Karpas-422 (cell line): ENCODE measurements around the gene RHBDL3. TPM values are rescaled to one million over a fixed set of nuclear protein-coding genes. Genes with fewer than 3 reads are reported as not detected.

Experiments used
- DNase-seq: peaks from one replicate; pipeline ENCODE4 v3.0.0-alpha.2; 2015
- H2AFZ ChIP-seq: fragments of 200-600 bp; sonication (generic); 2 replicates; pipeline ENCODE4 v1.6.1; 2014; ENCODE audit warnings: antibody characterized with exemption, low read length, mixed read lengths
- H3K27ac ChIP-seq: fragments of 200-600 bp; sonication (generic); 2 replicates; pipeline ENCODE4 v1.5.1; 2014; ENCODE audit warnings: mild to moderate bottlenecking, low read length, moderate library complexity
- H3K27me3 ChIP-seq: fragments of 200-600 bp; sonication (generic); 2 replicates; pipeline ENCODE4 v1.6.1; 2014; ENCODE audit warnings: low read length, mixed read lengths
- H3K36me3 ChIP-seq: fragments of 200-600 bp; sonication (generic); 2 replicates; pipeline ENCODE4 v1.6.1; 2014; ENCODE audit warnings: low read length, mixed read lengths; ENCODE audit not compliant: insufficient read depth
- H3K4me1 ChIP-seq: fragments of 200-600 bp; sonication (generic); 2 replicates; pipeline ENCODE4 v1.6.1; 2014; ENCODE audit warnings: mild to moderate bottlenecking, low read length, mixed read lengths
- H3K4me2 ChIP-seq: fragments of 200-600 bp; sonication (generic); 2 replicates; pipeline ENCODE4 v1.6.1; 2014; ENCODE audit warnings: low read length, low read depth, mild to moderate bottlenecking; ENCODE audit not compliant: poor library complexity, severe bottlenecking
- H3K4me3 ChIP-seq: fragments of 200-600 bp; sonication (generic); 2 replicates; pipeline ENCODE4 v1.5.1; 2014; ENCODE audit warnings: mild to moderate bottlenecking, antibody characterized with exemption, low read length, mixed read lengths
- H3K79me2 ChIP-seq: fragments of 200-600 bp; sonication (generic); 2 replicates; pipeline ENCODE4 v1.6.1; 2014; ENCODE audit warnings: mild to moderate bottlenecking, low read length, mixed read lengths
- H3K9ac ChIP-seq: fragments of 200-600 bp; sonication (generic); 2 replicates; pipeline ENCODE4 v1.6.0; 2014; ENCODE audit warnings: low read length
- H3K9me2 ChIP-seq: fragments of 200-600 bp; sonication (generic), shearing (Covaris generic); replicated peaks from 2 replicates; pipeline ENCODE4 v1.6.0; 2014; ENCODE audit warnings: mild to moderate bottlenecking, low read length, moderate library complexity; ENCODE audit not compliant: insufficient read depth
- H3K9me3 ChIP-seq: fragments of 300-700, 200-600 bp; sonication (generic); 2 replicates; pipeline ENCODE4 v1.6.1; 2014; ENCODE audit warnings: low read length, mixed read lengths
- H4K20me1 ChIP-seq: fragments of 200-600 bp; sonication (generic); 2 replicates; pipeline ENCODE4 v1.6.1; 2014; ENCODE audit warnings: mild to moderate bottlenecking, antibody characterized with exemption, low read length, low read depth; ENCODE audit not compliant: insufficient read depth
- total RNA-seq: library from RNA; depleted of rRNA; stranded (reverse); fragments of >200 nt; shearing (Covaris generic); gene quantifications from 2 replicates; pipeline ENCODE4 v1.2.3, GENCODE V29; 2014; ENCODE audit warnings: low replicate concordance

RHBDL3 gene
- total RNA-seq, 1 experiment from 2014 or later: not detected

- no peak overlapping the region for H3K4me2 ChIP-seq
- no peak overlapping the region for H3K27ac ChIP-seq
- no peak for DNase-seq
- H3K36me3 ChIP-seq: no peaks in the 10 kb centered on the region
- no peaks in the 10 kb centered on the region for H3K27me3 ChIP-seq
- no peaks in the 10 kb centered on the region for H3K79me2 ChIP-seq
- no peak overlapping the region for H3K4me3 ChIP-seq
- no peaks in the 10 kb centered on the region for H4K20me1 ChIP-seq
- H3K9me2 ChIP-seq: no peaks in the 10 kb centered on the region
- no peak overlapping the region for H2AFZ ChIP-seq
- H3K4me1 ChIP-seq: no peaks in the 10 kb centered on the region
- H3K9me3 ChIP-seq: no peaks in the 10 kb centered on the region
- no peak overlapping the region for H3K9ac ChIP-seq
Observed at GRCh38 chr17:32241640-32242039, 24.0 kb upstream of the RHBDL3 start.

GRCh38 chr17:32249475-32249874, 16.2 kb upstream of the RHBDL3 start:
- no peak overlapping the region for H3K27ac ChIP-seq
- H3K9me3 ChIP-seq: no peaks in the 10 kb centered on the region
- H3K4me2 ChIP-seq: no peak overlapping the region
- H3K4me1 ChIP-seq: no peaks in the 10 kb centered on the region
- H3K9ac ChIP-seq: no peak overlapping the region
- no peak for DNase-seq
- no peaks in the 10 kb centered on the region for H3K36me3 ChIP-seq
- no peaks in the 10 kb centered on the region for H3K79me2 ChIP-seq
- no peak overlapping the region for H2AFZ ChIP-seq
- no peak overlapping the region for H3K4me3 ChIP-seq
- H3K27me3 ChIP-seq: no peaks in the 10 kb centered on the region
- no peaks in the 10 kb centered on the region for H3K9me2 ChIP-seq
- H4K20me1 ChIP-seq: no peaks in the 10 kb centered on the region

GRCh38 chr17:32253117-32253611, 12.5 kb upstream of the RHBDL3 start:
- Histone ChIP-seq H4K20me1 (no peaks in the 10 kb centered on the region), H3K9me3 (no peaks in the 10 kb centered on the region), H3K36me3 (no peaks in the 10 kb centered on the region), H3K9ac (no peak overlapping the region), H3K4me1 (peaks cover 9% of the 10 kb centered on the region), H3K4me3 (no peak overlapping the region), H3K79me2 (no peaks in the 10 kb centered on the region), H3K9me2 (no peaks in the 10 kb centered on the region), H3K4me2 (no peak overlapping the region), H3K27ac (no peak overlapping the region), H3K27me3 (no peaks in the 10 kb centered on the region), H2AFZ (no peak overlapping the region)
- peak; percentile 91 for DNase-seq

GRCh38 chr17:32256012-32256700, 9.5 kb upstream of the RHBDL3 start:
- Histone ChIP-seq H4K20me1 (no peaks in the 10 kb centered on the region), H3K79me2 (no peaks in the 10 kb centered on the region), H3K4me2 (no peak overlapping the region), H3K9me2 (no peaks in the 10 kb centered on the region), H3K9me3 (no peaks in the 10 kb centered on the region), H3K27me3 (no peaks in the 10 kb centered on the region), H3K4me3 (no peak overlapping the region), H2AFZ (no peak overlapping the region), H3K36me3 (no peaks in the 10 kb centered on the region), H3K4me1 (peaks cover 9% of the 10 kb centered on the region), H3K27ac (no peak overlapping the region), H3K9ac (no peak overlapping the region)
- DNase-seq: no peak

GRCh38 chr17:32256701-32257019, 9.0 kb upstream of the RHBDL3 start:
- H3K9me3 ChIP-seq: no peaks in the 10 kb centered on the region
- H3K4me3 ChIP-seq: no peak overlapping the region
- H3K4me2 ChIP-seq: no peak overlapping the region
- H3K79me2 ChIP-seq: no peaks in the 10 kb centered on the region
- H2AFZ ChIP-seq: no peak overlapping the region
- H4K20me1 ChIP-seq: no peaks in the 10 kb centered on the region
- H3K4me1 ChIP-seq: peaks cover 9% of the 10 kb centered on the region
- H3K9ac ChIP-seq: no peak overlapping the region
- H3K27ac ChIP-seq: no peak overlapping the region
- no peaks in the 10 kb centered on the region for H3K36me3 ChIP-seq
- H3K27me3 ChIP-seq: no peaks in the 10 kb centered on the region
- H3K9me2 ChIP-seq: no peaks in the 10 kb centered on the region
- DNase-seq: peak; percentile 58

- Histone ChIP-seq H2AFZ (no peak overlapping the region), H3K4me3 (no peak overlapping the region), H3K79me2 (no peaks in the 10 kb centered on the region), H3K27me3 (no peaks in the 10 kb centered on the region), H3K27ac (no peak overlapping the region), H3K4me1 (peaks cover 9% of the 10 kb centered on the region), H3K9me2 (no peaks in the 10 kb centered on the region), H3K9me3 (no peaks in the 10 kb centered on the region), H3K4me2 (no peak overlapping the region), H4K20me1 (no peaks in the 10 kb centered on the region), H3K36me3 (no peaks in the 10 kb centered on the region), H3K9ac (no peak overlapping the region)
- peak; percentile 34 for DNase-seq
Observed at GRCh38 chr17:32258383-32259140, 7.1 kb upstream of the RHBDL3 start.

GRCh38 chr17:32259586-32259985, 6.0 kb upstream of the RHBDL3 start:
- Histone ChIP-seq H3K4me3 (no peak overlapping the region), H3K27me3 (no peaks in the 10 kb centered on the region), H3K27ac (no peak overlapping the region), H3K9ac (no peak overlapping the region), H2AFZ (no peak overlapping the region), H3K9me3 (no peaks in the 10 kb centered on the region), H3K4me1 (peaks cover 9% of the 10 kb centered on the region), H3K36me3 (no peaks in the 10 kb centered on the region), H3K79me2 (no peaks in the 10 kb centered on the region), H4K20me1 (no peaks in the 10 kb centered on the region), H3K4me2 (no peak overlapping the region), H3K9me2 (no peaks in the 10 kb centered on the region)
- peak; percentile 34 for DNase-seq

- no peaks in the 10 kb centered on the region for H3K27me3 ChIP-seq
- DNase-seq: peak; percentile 2
- H3K4me2 ChIP-seq: no peak overlapping the region
- H3K27ac ChIP-seq: no peak overlapping the region
- no peak overlapping the region for H2AFZ ChIP-seq
- H3K79me2 ChIP-seq: no peaks in the 10 kb centered on the region
- H3K9me3 ChIP-seq: no peaks in the 10 kb centered on the region
- no peaks in the 10 kb centered on the region for H4K20me1 ChIP-seq
- no peak overlapping the region for H3K4me3 ChIP-seq
- peaks cover 8% of the 10 kb centered on the region for H3K4me1 ChIP-seq
- H3K9me2 ChIP-seq: no peaks in the 10 kb centered on the region
- no peak overlapping the region for H3K9ac ChIP-seq
- H3K36me3 ChIP-seq: no peaks in the 10 kb centered on the region
Observed at GRCh38 chr17:32261417-32261736, 4.3 kb upstream of the RHBDL3 start.
